ENCODE results near the gene RPS6KL1. TPM values are rescaled to one million over a fixed set of nuclear protein-coding genes. Genes with fewer than 3 reads are reported as not detected.

RPS6KL1 gene
- total RNA-seq, 1 experiment from 2014 or later, result 16.4 TPM

DNA sequence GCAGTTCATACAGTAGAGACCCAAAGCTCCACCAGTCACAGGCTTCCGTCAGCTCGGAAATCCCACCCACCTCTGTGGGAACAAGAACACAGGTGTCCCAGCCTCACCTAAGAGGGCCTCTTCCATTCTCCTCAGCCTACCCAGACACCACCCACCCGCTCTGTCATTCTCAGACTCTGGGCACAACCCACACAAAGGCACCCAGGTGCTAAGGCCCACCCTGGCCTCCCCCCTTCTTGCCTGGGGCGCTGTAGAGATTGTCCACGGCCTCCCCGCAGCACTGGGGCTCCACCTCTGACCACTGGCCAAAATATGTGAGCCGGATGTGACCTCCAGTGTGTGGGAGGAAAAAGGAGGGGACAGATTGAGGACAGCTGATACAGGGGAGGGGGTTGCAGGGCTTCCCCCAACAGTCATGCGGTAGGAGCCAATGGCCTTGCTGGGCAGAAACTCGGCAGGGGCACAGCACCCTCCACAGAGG is 14.2 kb downstream of the RPS6KL1 start:
- DNase-seq, result no peak
- no peaks in the 10 kb centered on the region for H3K27me3 Mint-ChIP-seq (ENCODE audit: unreplicated experiment)
- CTCF ChIA-PET, result no interaction called here
- peaks cover 14% of the 10 kb centered on the region for H3K4me1 Mint-ChIP-seq (ENCODE audit: low read depth, unreplicated experiment)
- H3K9me3 Mint-ChIP-seq (ENCODE audit: low read depth, unreplicated experiment), result no peaks in the 10 kb centered on the region
- no peak overlapping the region for H3K4me3 Mint-ChIP-seq (ENCODE audit: low read depth, unreplicated experiment)
- no TSS peak for BruUV-seq (replicated peaks)
- no peak for TF ChIP-seq CTCF (IDR thresholded peaks at IDR 0.05; ENCODE audit: unreplicated experiment)
- peaks cover 21% of the 10 kb centered on the region for H3K36me3 Mint-ChIP-seq (ENCODE audit: insufficient read depth, unreplicated experiment)
- H3K27ac Mint-ChIP-seq (ENCODE audit: unreplicated experiment), result no peak overlapping the region
- intact Hi-C loops (cut with micrococcal nuclease; ENCODE audit: unreplicated experiment), result no loop called here

DNA sequence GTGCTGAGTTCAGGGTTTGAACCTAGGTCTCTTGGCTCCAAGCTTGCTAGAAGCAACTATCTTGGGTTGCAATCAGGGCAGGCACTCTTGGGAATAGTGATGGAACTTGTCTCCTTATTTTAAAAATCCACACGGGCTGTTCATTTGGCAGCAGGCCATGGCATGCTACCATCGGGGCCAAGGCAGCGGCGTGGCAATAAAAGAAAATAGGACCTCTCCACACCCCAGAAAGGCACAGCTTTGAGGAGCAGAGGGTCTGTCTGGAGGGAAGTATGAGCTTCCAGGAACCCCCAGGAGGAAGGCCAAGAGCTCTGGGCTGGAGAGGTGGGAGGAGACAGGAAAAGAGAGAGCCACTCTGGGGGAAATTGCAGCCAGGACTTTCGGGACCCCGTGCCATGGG is 15.3 kb downstream of the RPS6KL1 start:
- no peaks in the 10 kb centered on the region for H3K9me3 Mint-ChIP-seq (ENCODE audit: low read depth, unreplicated experiment)
- H3K4me1 Mint-ChIP-seq (ENCODE audit: low read depth, unreplicated experiment), result peaks cover 14% of the 10 kb centered on the region
- BruUV-seq (replicated peaks), result no TSS peak
- no peak for TF ChIP-seq CTCF (IDR thresholded peaks at IDR 0.05; ENCODE audit: unreplicated experiment)
- H3K36me3 Mint-ChIP-seq (ENCODE audit: insufficient read depth, unreplicated experiment), result peaks cover 25% of the 10 kb centered on the region
- intact Hi-C loops (cut with micrococcal nuclease; ENCODE audit: unreplicated experiment), result no loop called here
- DNase-seq, result no peak
- no peak overlapping the region for H3K27ac Mint-ChIP-seq (ENCODE audit: unreplicated experiment)
- CTCF ChIA-PET, result no interaction called here
- H3K4me3 Mint-ChIP-seq (ENCODE audit: low read depth, unreplicated experiment), result no peak overlapping the region
- H3K27me3 Mint-ChIP-seq (ENCODE audit: unreplicated experiment), result no peaks in the 10 kb centered on the region

- intact Hi-C loops (cut with micrococcal nuclease; ENCODE audit: unreplicated experiment), result loop anchor here (1.0 kb wide), 1 partner anchor 46 kb away; no protein-coding TSS in a partner anchor
- H3K4me3 Mint-ChIP-seq (ENCODE audit: low read depth, unreplicated experiment), result no peak overlapping the region
- BruUV-seq (replicated peaks), result no TSS peak
- peaks cover 25% of the 10 kb centered on the region for H3K36me3 Mint-ChIP-seq (ENCODE audit: insufficient read depth, unreplicated experiment)
- peaks cover 10% of the 10 kb centered on the region for H3K4me1 Mint-ChIP-seq (ENCODE audit: low read depth, unreplicated experiment)
- DNase-seq, result no peak
- no peak for TF ChIP-seq CTCF (IDR thresholded peaks at IDR 0.05; ENCODE audit: unreplicated experiment)
- H3K9me3 Mint-ChIP-seq (ENCODE audit: low read depth, unreplicated experiment), result no peaks in the 10 kb centered on the region
- no peak overlapping the region for H3K27ac Mint-ChIP-seq (ENCODE audit: unreplicated experiment)
- CTCF ChIA-PET, result interaction anchor here (1.2 kb wide), 1 partner anchor 46 kb away, joined by 3 read pairs; no protein-coding TSS in a partner anchor
- no peaks in the 10 kb centered on the region for H3K27me3 Mint-ChIP-seq (ENCODE audit: unreplicated experiment)
Measured at GRCh38 chr14:74906925-74907521, 16.0 kb downstream of the RPS6KL1 start.

DNA sequence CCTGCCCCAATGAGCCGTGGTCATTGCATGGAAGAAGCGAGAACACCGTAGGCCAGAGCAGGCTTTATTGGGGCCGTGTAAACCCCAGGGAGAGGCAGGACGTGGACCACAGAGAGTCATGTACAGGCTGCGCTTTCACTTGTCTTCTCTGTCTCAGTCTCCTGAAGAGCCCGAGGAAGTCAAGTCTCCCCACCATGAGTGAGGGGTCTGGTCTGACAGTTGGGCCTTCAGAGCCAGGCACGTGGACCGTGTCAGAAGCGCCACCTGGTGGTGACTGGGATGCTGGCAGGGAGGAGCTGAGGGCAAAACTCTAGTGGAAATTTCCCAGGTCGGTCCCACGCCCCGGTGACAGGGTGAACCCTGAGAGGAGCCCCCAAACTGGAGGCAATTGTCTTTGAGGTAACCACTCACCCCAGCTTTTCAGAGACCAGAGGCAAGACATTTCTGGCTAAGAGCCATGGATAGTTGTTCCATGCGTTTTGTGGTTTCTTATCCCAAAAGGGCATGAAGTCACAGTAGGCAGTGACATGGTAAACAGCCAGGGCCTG is 17.4 kb downstream of the RPS6KL1 start:
- no peaks in the 10 kb centered on the region for H3K9me3 Mint-ChIP-seq (ENCODE audit: low read depth, unreplicated experiment)
- H3K36me3 Mint-ChIP-seq (ENCODE audit: insufficient read depth, unreplicated experiment), result peaks cover 25% of the 10 kb centered on the region
- CTCF ChIA-PET, result interaction anchor here (0.6 to 2.0 kb wide), 6 partner anchors 12 to 157 kb away, joined by 3 to 29 read pairs (median 5); partner anchors contain the start of gene RPS6KL1
- DNase-seq, result peak; percentile 78
- peak; percentile 90 for TF ChIP-seq CTCF (IDR thresholded peaks at IDR 0.05; ENCODE audit: unreplicated experiment)
- H3K4me3 Mint-ChIP-seq (ENCODE audit: low read depth, unreplicated experiment), result no peak overlapping the region
- H3K27me3 Mint-ChIP-seq (ENCODE audit: unreplicated experiment), result no peaks in the 10 kb centered on the region
- no peak overlapping the region for H3K27ac Mint-ChIP-seq (ENCODE audit: unreplicated experiment)
- no peaks in the 10 kb centered on the region for H3K4me1 Mint-ChIP-seq (ENCODE audit: low read depth, unreplicated experiment)
- no TSS peak for BruUV-seq (replicated peaks)
- intact Hi-C loops (cut with micrococcal nuclease; ENCODE audit: unreplicated experiment), result loop anchor here (1.0 kb wide), 1 partner anchor 44 kb away; no protein-coding TSS in a partner anchor

All from Calu3 (cell line).